Measurements from ENCODE around the gene OPCML.

- TF ChIP-seq CTCF (IDR thresholded peaks at IDR 0.05): no peak
- no peak for TF ChIP-seq POLR2A (IDR thresholded peaks at IDR 0.05)
Measured at GRCh38 chr11:133388975-133389568, 143.2 kb downstream of the OPCML start.

Data from prostate gland (tissue), 2 donors.